NT2/D1 (cell line): ENCODE data around the gene CANT1.

Experiments used
- SUZ12 ChIP-seq: IDR thresholded peaks from 2 replicates; pipeline ENCODE4 v1.6.1; 2011; ENCODE audit not compliant: insufficient read length, insufficient read depth; ENCODE audit errors: extremely low read depth
- YY1 ChIP-seq: IDR thresholded peaks from 2 replicates; pipeline ENCODE4 v1.6.1; 2011; ENCODE audit not compliant: insufficient read length, insufficient read depth
- ZNF274 ChIP-seq: IDR thresholded peaks from 2 replicates; pipeline ENCODE4 v1.6.1; 2011; ENCODE audit warnings: mild to moderate bottlenecking, low read depth, low read length

GRCh38 chr17:79033741-79034501 is 24.4 kb upstream of the CANT1 start:
- TF ChIP-seq YY1 (no peak), ZNF274 (no peak), SUZ12 (no peak)
